ENCODE measurements around the gene SH3BP5.

The SH3BP5 gene

GRCh38 chr3:15273227-15273626 lies 59.2 kb downstream of the SH3BP5 start:
- no peak for DNase-seq (ENCODE audit: low spot score)

- DNase-seq (ENCODE audit: low spot score): peak; percentile 51
These were observed 59.8 kb downstream of the SH3BP5 start for GRCh38 chr3:15272426-15273196.

- no peak for DNase-seq (ENCODE audit: low spot score)
These were observed 60.5 kb downstream of the SH3BP5 start for GRCh38 chr3:15271785-15272381.

- no peak for DNase-seq (ENCODE audit: low spot score)
These were observed 61.4 kb downstream of the SH3BP5 start for GRCh38 chr3:15271030-15271429.

GRCh38 chr3:15269091-15269989 lies 63.0 kb downstream of the SH3BP5 start:
- no peak for DNase-seq (ENCODE audit: low spot score)

GRCh38 chr3:15268033-15268631 lies 64.3 kb downstream of the SH3BP5 start:
- DNase-seq (ENCODE audit: low spot score): peak; percentile 95

GRCh38 chr3:15267502-15267901 lies 64.9 kb downstream of the SH3BP5 start:
- no peak for DNase-seq (ENCODE audit: low spot score)

GRCh38 chr3:15266510-15267376 lies 65.6 kb downstream of the SH3BP5 start:
- DNase-seq (ENCODE audit: low spot score): no peak

GRCh38 chr3:15265655-15266509 lies 66.5 kb downstream of the SH3BP5 start:
- no peak for DNase-seq (ENCODE audit: low spot score)

- no peak for DNase-seq (ENCODE audit: low spot score)
These were observed 67.9 kb downstream of the SH3BP5 start for GRCh38 chr3:15264486-15264885.

- no peak for DNase-seq (ENCODE audit: low spot score)
These were observed 68.5 kb downstream of the SH3BP5 start for GRCh38 chr3:15263926-15264325.

- DNase-seq (ENCODE audit: low spot score): no peak
These were observed 69.3 kb downstream of the SH3BP5 start for GRCh38 chr3:15263120-15263519.

- no peak for DNase-seq (ENCODE audit: low spot score)
These were observed 70.4 kb downstream of the SH3BP5 start for GRCh38 chr3:15262021-15262420.

- no peak for DNase-seq (ENCODE audit: low spot score)
These were observed 71.1 kb downstream of the SH3BP5 start for GRCh38 chr3:15261274-15261673.

- no peak for DNase-seq (ENCODE audit: low spot score)
These were observed 71.9 kb downstream of the SH3BP5 start for GRCh38 chr3:15260531-15260930.

GRCh38 chr3:15258720-15259119 lies 73.7 kb downstream of the SH3BP5 start:
- no peak for DNase-seq (ENCODE audit: low spot score)

GRCh38 chr3:15256861-15257341 lies 75.5 kb downstream of the SH3BP5 start:
- no peak for DNase-seq (ENCODE audit: low spot score)

- DNase-seq (ENCODE audit: low spot score): no peak
These were observed 77.2 kb downstream of the SH3BP5 start for GRCh38 chr3:15255215-15255614.

GRCh38 chr3:15253023-15253697 lies 79.2 kb downstream of the SH3BP5 start:
- DNase-seq (ENCODE audit: low spot score): no peak

GRCh38 chr3:15246186-15246585 lies 86.2 kb downstream of the SH3BP5 start:
- DNase-seq (ENCODE audit: low spot score): peak; percentile 63
